ENCODE data around the gene IGFBPL1. TPM values are rescaled to one million over a fixed set of nuclear protein-coding genes. Genes with fewer than 3 reads are reported as not detected.
A peak's percentile ranks its signal among the peaks of the same experiment; 100 is the strongest.

IGFBPL1 gene
- total and polyA plus RNA-seq, 2 of the 8 experiments (the other 6 are each of a cell fraction or from before 2014, with no cell fraction given): 31.3 to 33.8 TPM

DNA sequence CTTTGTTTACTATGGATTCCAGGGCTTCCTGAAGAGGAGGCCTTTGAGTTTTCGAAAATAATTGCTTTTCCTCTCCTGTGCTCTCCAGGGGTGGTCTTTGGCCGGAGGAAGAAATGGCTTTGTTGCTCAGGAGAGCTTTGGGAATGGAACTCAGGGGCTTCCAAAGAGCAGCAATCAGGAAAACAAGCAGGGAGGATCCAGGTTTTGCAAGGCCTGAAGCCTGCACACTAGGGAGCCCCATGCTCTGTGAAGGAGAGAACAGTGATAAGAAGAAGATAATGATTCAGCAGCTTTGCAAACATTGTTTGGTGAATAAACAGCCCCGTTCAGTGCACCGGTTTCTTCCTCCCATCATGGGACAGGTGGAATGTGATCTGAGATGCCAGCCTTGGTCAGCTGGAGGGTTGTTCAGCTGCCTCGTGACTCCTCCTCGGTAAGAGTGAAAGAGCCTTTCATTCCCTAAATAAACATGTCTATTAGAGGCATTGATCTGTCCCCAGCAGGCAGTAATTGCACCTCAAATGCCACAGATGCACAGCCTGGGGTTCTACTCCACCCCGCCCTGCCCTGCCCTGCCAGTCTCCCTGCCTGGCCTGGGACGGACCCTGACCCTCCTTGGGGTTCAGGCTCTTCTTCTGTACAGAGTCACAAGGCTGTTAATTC, 43.3 kb downstream of the IGFBPL1 start:
- Histone ChIP-seq H2AFZ (ENCODE audit: low read length) (no peak overlapping the region), H4K91ac (replicated peaks; ENCODE audit: insufficient read length, low read length) (no peak overlapping the region), H3K23me2 (ENCODE audit: low read depth, low read length) (no peaks in the 10 kb centered on the region), H3K36me3 (ENCODE audit: control insufficient read depth in 2 of 4, insufficient read depth in 4 of 4, low read length in 3 of 4) (no peaks in the 10 kb centered on the region), H3K9me3 (ENCODE audit: insufficient read depth in 2 of 2, low read depth in 1 of 2, low read length in 1 of 2) (no peaks in the 10 kb centered on the region; a peak in 1 of 4 replicates), H3K9ac (replicated peaks in 1 of 4; ENCODE audit: extremely low read depth in 1 of 4, low read depth in 3 of 4, low read length in 3 of 4) (no peak overlapping the region; a peak in 1 of 7 replicates), H2BK5ac (ENCODE audit: low read depth, low read length) (peak overlapping the region; percentile 37; the same call in 1 of the 2 replicates), H2BK15ac (ENCODE audit: low read length) (no peak overlapping the region), H2BK20ac (ENCODE audit: low read length) (peak overlapping the region; percentile 41; the same call in 1 of the 2 replicates), H3K56ac (replicated peaks; ENCODE audit: insufficient read length, low read depth, low read length) (no peak overlapping the region), H3K4ac (replicated peaks; ENCODE audit: insufficient read length, low read depth, low read length) (no peak overlapping the region), H3K4me1 (replicated peaks in 1 of 4; ENCODE audit: control insufficient read depth in 3 of 4, insufficient read depth in 4 of 4, low read length in 3 of 4) (peaks cover 8 to 17% (median 13%) of the 10 kb centered on the region in 4 experiments), H2BK12ac (ENCODE audit: low read depth, low read length) (no peak overlapping the region; the same call in 1 of the 2 replicates), H3K18ac (ENCODE audit: extremely low read depth, low read length) (peak overlapping the region; percentile 63; the same call in 1 of the 2 replicates), H4K8ac (ENCODE audit: extremely low read depth, insufficient read depth, low read length) (no peak overlapping the region), H4K20me1 (replicated peaks in 1 of 2; ENCODE audit: control insufficient read depth in 1 of 2, insufficient read depth in 2 of 2, low read length in 2 of 2) (no peaks in the 10 kb centered on the region), H3K79me2 (ENCODE audit: control insufficient read depth in 1 of 2, insufficient read depth in 2 of 2, low read length in 2 of 2) (no peaks in the 10 kb centered on the region), H3K27me3 (replicated peaks in 1 of 4; ENCODE audit: control insufficient read depth in 3 of 4, extremely low read depth in 1 of 4, insufficient read depth in 3 of 4, low read length in 3 of 4) (peaks cover 5 to 29% (median 25%) of the 10 kb centered on the region in 4 experiments), H3K14ac (ENCODE audit: insufficient read length) (no peak overlapping the region), H3K27ac (ENCODE audit: low read depth, low read length) (no peak overlapping the region), H4K5ac (ENCODE audit: insufficient read length, low read depth, low read length) (no peak overlapping the region), H3K4me2 (ENCODE audit: insufficient read depth in 1 of 2, low read depth in 2 of 2, low read length in 2 of 2) (peak overlapping the region; percentile 42 to 49), H2BK120ac (replicated peaks; ENCODE audit: low read depth, low read length) (no peak overlapping the region), H3K23ac (ENCODE audit: insufficient read length) (no peak overlapping the region), H3K79me1 (ENCODE audit: low read depth, low read length) (no peaks in the 10 kb centered on the region), H3K4me3 (ENCODE audit: extremely low read depth in 1 of 4, insufficient read depth in 2 of 4, low read depth in 3 of 4, low read length in 4 of 4) (peak overlapping the region in 1 of 4 experiments; percentile 3; a peak in 1 of 8 replicates), H2AK5ac (ENCODE audit: low read depth, low read length) (no peak overlapping the region)
- POLR2A ChIA-PET (ENCODE audit: partially characterized antibody): interaction anchor here (1.0 kb wide), 1 partner anchor 38 kb away, joined by 3 read pairs; no protein-coding TSS in a partner anchor
- WGBS, 2 experiments (ENCODE audit: extremely low coverage in 1 of 2, insufficient coverage in 1 of 2, insufficient read length in 1 of 2, insufficient replicate concordance in 2 of 2, low coverage in 1 of 2, low lambda C conversion rate in 2 of 2, missing lambda C conversion rate in 1 of 2): 18% methylated on average over 8 of the region's 8 CpGs; no CpG with 5 or more reads in 1 of the 2 experiments
- DNase-seq (ENCODE audit: low read depth in 1 of 2, low spot score in 2 of 2): peak; percentile 29 to 61
- CTCF ChIA-PET (ENCODE audit: partially characterized antibody): no interaction called here
- no peak for FAIRE-seq
- TF ChIP-seq HDAC6 (IDR thresholded peaks at IDR 0.05; ENCODE audit: low read depth, low read length) (no peak), HDAC2 (IDR thresholded peaks at IDR 0.05; ENCODE audit: borderline replicate concordance in 1 of 2, low read depth in 2 of 2, low read length in 2 of 2) (0 out of 4 replicates have a peak, but pooled peaks of 1 of the 2 experiments have one; percentile 24), RAD21 (IDR thresholded peaks at IDR 0.05 in 1 of 2, conservative IDR thresholded peaks at IDR 0.05 in 1 of 2; ENCODE audit: low read depth in 2 of 2, low read length in 2 of 2) (no peak), SAP30 (IDR thresholded peaks at IDR 0.05; ENCODE audit: insufficient read depth, insufficient replicate concordance, low read length) (no peak), JUN (IDR thresholded peaks at IDR 0.05; ENCODE audit: low read depth, low read length) (no peak), YY1 (IDR thresholded peaks at IDR 0.05; ENCODE audit: low read depth, low read length) (no peak), POLR2AphosphoS5 (IDR thresholded peaks at IDR 0.05; ENCODE audit: low read depth, low read length) (no peak)
- TF ChIP-seq, protein P1, sequence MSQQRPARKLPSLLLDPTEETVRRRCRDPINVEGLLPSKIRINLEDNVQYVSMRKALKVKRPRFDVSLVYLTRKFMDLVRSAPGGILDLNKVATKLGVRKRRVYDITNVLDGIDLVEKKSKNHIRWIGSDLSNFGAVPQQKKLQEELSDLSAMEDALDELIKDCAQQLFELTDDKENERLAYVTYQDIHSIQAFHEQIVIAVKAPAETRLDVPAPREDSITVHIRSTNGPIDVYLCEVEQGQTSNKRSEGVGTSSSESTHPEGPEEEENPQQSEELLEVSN (IDR thresholded peaks at IDR 0.05): no peak
- TF ChIP-seq, protein P2, sequence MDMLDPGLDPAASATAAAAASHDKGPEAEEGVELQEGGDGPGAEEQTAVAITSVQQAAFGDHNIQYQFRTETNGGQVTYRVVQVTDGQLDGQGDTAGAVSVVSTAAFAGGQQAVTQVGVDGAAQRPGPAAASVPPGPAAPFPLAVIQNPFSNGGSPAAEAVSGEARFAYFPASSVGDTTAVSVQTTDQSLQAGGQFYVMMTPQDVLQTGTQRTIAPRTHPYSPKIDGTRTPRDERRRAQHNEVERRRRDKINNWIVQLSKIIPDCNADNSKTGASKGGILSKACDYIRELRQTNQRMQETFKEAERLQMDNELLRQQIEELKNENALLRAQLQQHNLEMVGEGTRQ (IDR thresholded peaks at IDR 0.05; ENCODE audit: low read length): peak; percentile 47; the same call in 1 of the 2 replicates

Measured in H1 (cell line).